H1 (cell line): ENCODE results near the gene COL5A2. TPM values are rescaled to one million over a fixed set of nuclear protein-coding genes. Genes with fewer than 3 reads are reported as not detected.

Experiments used
- CTCF ChIA-PET: fragments of 300-600 bp; sonication (Branson Sonifier 250); formaldehyde crosslinking; loops from one replicate; lab custom pipeline; 2021; ENCODE audit not compliant: partially characterized antibody; lab: Charles Lee
- POLR2A ChIA-PET: fragments of 300-600 bp; sonication (Branson Sonifier 250); formaldehyde crosslinking; loops from one replicate; lab custom pipeline; 2021; ENCODE audit warnings: inconsistent platforms; ENCODE audit not compliant: partially characterized antibody; lab: Charles Lee
- DNase-seq, 2 experiments: peaks; one replicate each; pipeline versions ENCODE4 v3.0.0 to v3.0.0-alpha.2; 2010 to 2022; ENCODE audit warnings: low spot score in 2 of 2, low read depth in 1 of 2, mixed read lengths in 1 of 2
- FAIRE-seq: peaks from 2 replicates; lab custom pipeline; 2011; peaks lifted over from hg19 to GRCh38; lab: Jason Lieb, UNC
- H2AFZ ChIP-seq: 2 replicates; pipeline ENCODE4 v1.8.1; 2012; ENCODE audit warnings: low read length, inconsistent platforms
- H2AK5ac ChIP-seq: 2 replicates; pipeline ENCODE4 v1.6.1; 2013; ENCODE audit warnings: low read depth, low read length
- H2BK120ac ChIP-seq: replicated peaks from 2 replicates; pipeline ENCODE3; 2013; ENCODE audit warnings: low read depth, low read length, inconsistent platforms
- H2BK12ac ChIP-seq: 2 replicates; pipeline ENCODE4 v1.6.1; 2013; ENCODE audit warnings: low read depth, low read length
- H2BK15ac ChIP-seq: 2 replicates; pipeline ENCODE4 v1.6.1; 2013; ENCODE audit warnings: low read length
- H2BK20ac ChIP-seq: 2 replicates; pipeline ENCODE4 v1.6.1; 2013; ENCODE audit warnings: low read length
- H2BK5ac ChIP-seq: 2 replicates; pipeline ENCODE4 v1.6.1; 2013; ENCODE audit warnings: low read depth, low read length
- H3K14ac ChIP-seq: 2 replicates; pipeline ENCODE4 v1.6.1; 2013; ENCODE audit warnings: inconsistent platforms; ENCODE audit not compliant: insufficient read length
- H3K18ac ChIP-seq: 2 replicates; pipeline ENCODE4 v1.6.1; 2013; ENCODE audit warnings: low read length; ENCODE audit errors: extremely low read depth
- H3K23ac ChIP-seq: 2 replicates; pipeline ENCODE4 v1.6.1; 2013; ENCODE audit warnings: inconsistent platforms; ENCODE audit not compliant: insufficient read length
- H3K23me2 ChIP-seq: 2 replicates; pipeline ENCODE4 v1.6.1; 2013; ENCODE audit warnings: low read depth, low read length
- H3K27ac ChIP-seq: 2 replicates; pipeline ENCODE4 v1.6.1; 2011; ENCODE audit warnings: low read depth, low read length, inconsistent platforms
- H3K27me3 ChIP-seq, 4 experiments: replicated peaks in 1 of 4; 1 replicate in 1 of 4; 2 replicates in 3 of 4; pipeline versions ENCODE4 v1.6.1 to v1.8.1; 2011 to 2013; ENCODE audit warnings: low read length in 3 of 4, mild to moderate bottlenecking in 3 of 4, inconsistent platforms in 2 of 4, mixed read lengths in 2 of 4, moderate library complexity in 1 of 4; ENCODE audit not compliant: control insufficient read depth in 3 of 4, insufficient read depth in 3 of 4; ENCODE audit errors: extremely low read depth in 1 of 4
- H3K36me3 ChIP-seq, 4 experiments: 2 replicates each; pipeline versions ENCODE4 v1.6.1 to v1.8.1; 2011 to 2013; ENCODE audit warnings: mild to moderate bottlenecking in 4 of 4, low read length in 3 of 4, moderate library complexity in 2 of 4, control low read depth in 1 of 4, inconsistent platforms in 1 of 4; ENCODE audit not compliant: insufficient read depth in 4 of 4, control insufficient read depth in 2 of 4
- H3K4ac ChIP-seq: replicated peaks from 2 replicates; pipeline ENCODE3; 2013; ENCODE audit warnings: low read length, low read depth, mixed read lengths, inconsistent platforms; ENCODE audit not compliant: insufficient read length
- H3K4me1 ChIP-seq, 4 experiments: replicated peaks in 1 of 4; 1 replicate in 1 of 4; 2 replicates in 3 of 4; pipeline versions ENCODE4 v1.6.1 to v1.8.1; 2011 to 2013; ENCODE audit warnings: low read length in 3 of 4, inconsistent platforms in 2 of 4, mixed read lengths in 1 of 4; ENCODE audit not compliant: insufficient read depth in 4 of 4, control insufficient read depth in 3 of 4
- H3K4me2 ChIP-seq, 2 experiments: 2 replicates each; pipeline versions ENCODE4 v1.6.1 to v1.8.1; 2011 to 2013; ENCODE audit warnings: low read depth in 2 of 2, low read length in 2 of 2, control low read depth in 1 of 2, inconsistent platforms in 1 of 2, mild to moderate bottlenecking in 1 of 2; ENCODE audit not compliant: insufficient read depth in 1 of 2
- H3K4me3 ChIP-seq, 4 experiments: fragments of 200-600, 300-600 bp in 1 of 4; sonication (generic), shearing (Covaris generic), sonication (Bioruptor Twin) in 1 of 4; 2 replicates each; pipeline versions ENCODE4 v1.5.1 to v1.8.1; 2011 to 2016; ENCODE audit warnings: low read length in 4 of 4, low read depth in 3 of 4, control low read depth in 2 of 4, inconsistent platforms in 2 of 4, mild to moderate bottlenecking in 2 of 4, mixed read lengths in 1 of 4, moderate library complexity in 1 of 4; ENCODE audit not compliant: insufficient read depth in 2 of 4; ENCODE audit errors: extremely low read depth in 1 of 4
- H3K56ac ChIP-seq: replicated peaks from 2 replicates; pipeline ENCODE3; 2013; ENCODE audit warnings: low read depth, mild to moderate bottlenecking, mixed read lengths, low read length, inconsistent platforms; ENCODE audit not compliant: insufficient read length
- H3K79me1 ChIP-seq: 2 replicates; pipeline ENCODE4 v1.6.1; 2013; ENCODE audit warnings: low read depth, low read length, control low read depth
- H3K79me2 ChIP-seq, 2 experiments: 2 replicates each; pipeline versions ENCODE4 v1.6.1 to v1.8.1; 2012 to 2013; ENCODE audit warnings: low read length in 2 of 2, mild to moderate bottlenecking in 2 of 2, inconsistent platforms in 1 of 2; ENCODE audit not compliant: insufficient read depth in 2 of 2, control insufficient read depth in 1 of 2
- H3K9ac ChIP-seq, 4 experiments: replicated peaks in 1 of 4; 1 replicate in 1 of 4; 2 replicates in 3 of 4; pipeline versions ENCODE4 v1.6.1 to v1.8.1; 2011 to 2013; ENCODE audit warnings: low read depth in 3 of 4, low read length in 3 of 4, control low read depth in 2 of 4, mild to moderate bottlenecking in 2 of 4, moderate library complexity in 2 of 4, inconsistent platforms in 1 of 4; ENCODE audit errors: extremely low read depth in 1 of 4
- H3K9me3 ChIP-seq, 2 experiments: 2 replicates each; pipeline versions ENCODE4 v1.6.1 to v1.8.1; 2012 to 2013; ENCODE audit warnings: mild to moderate bottlenecking in 2 of 2, moderate library complexity in 2 of 2, control low read depth in 1 of 2, inconsistent platforms in 1 of 2, low read depth in 1 of 2, low read length in 1 of 2, mixed read lengths in 1 of 2; ENCODE audit not compliant: insufficient read depth in 2 of 2
- H4K20me1 ChIP-seq, 2 experiments: replicated peaks in 1 of 2; 2 replicates each; pipeline versions ENCODE3 to v1.8.1; 2011 to 2013; ENCODE audit warnings: inconsistent platforms in 2 of 2, low read length in 2 of 2, mild to moderate bottlenecking in 1 of 2; ENCODE audit not compliant: insufficient read depth in 2 of 2, control insufficient read depth in 1 of 2
- H4K5ac ChIP-seq: 2 replicates; pipeline ENCODE4 v1.6.1; 2013; ENCODE audit warnings: low read length, low read depth, mixed read lengths, inconsistent platforms; ENCODE audit not compliant: insufficient read length
- H4K8ac ChIP-seq: 2 replicates; pipeline ENCODE4 v1.8.0; 2013; ENCODE audit warnings: mild to moderate bottlenecking, moderate library complexity, low read length, inconsistent platforms; ENCODE audit not compliant: insufficient read depth; ENCODE audit errors: extremely low read depth
- H4K91ac ChIP-seq: replicated peaks from 2 replicates; pipeline ENCODE3; 2013; ENCODE audit warnings: low read length, mixed read lengths, inconsistent platforms; ENCODE audit not compliant: insufficient read length
- ASH2L ChIP-seq: fragments of 200-600, 300-600 bp; sonication (generic); IDR thresholded peaks from one replicate; pipeline ENCODE4 v1.7.1; 2017; ENCODE audit warnings: low read length
- CHD2 ChIP-seq: IDR thresholded peaks from 2 replicates; pipeline ENCODE4 v1.6.1; 2012; ENCODE audit warnings: low read length, improper control_type of control experiment
- EGR1 ChIP-seq: IDR thresholded peaks from 2 replicates; pipeline ENCODE4 v1.6.1; 2011; ENCODE audit warnings: low read depth, low read length, borderline replicate concordance
- NANOG ChIP-seq: IDR thresholded peaks from 2 replicates; pipeline ENCODE4 v1.6.1; 2011; ENCODE audit warnings: low read length, low read depth, mild to moderate bottlenecking, inconsistent platforms; ENCODE audit not compliant: insufficient read depth, poor library complexity, severe bottlenecking
- SIX5 ChIP-seq: IDR thresholded peaks from 2 replicates; pipeline ENCODE4 v1.6.1; 2011; ENCODE audit warnings: mild to moderate bottlenecking, low read depth, low read length
- SP2 ChIP-seq: IDR thresholded peaks from 2 replicates; pipeline ENCODE4 v1.6.1; 2012; ENCODE audit warnings: mild to moderate bottlenecking, low read length, inconsistent platforms
- TBP ChIP-seq: IDR thresholded peaks from 2 replicates; pipeline ENCODE4 v1.6.1; 2011; ENCODE audit warnings: low read depth, low read length, improper control_type of control experiment
- WGBS, 2 experiments: shearing (Covaris generic) in 1 of 2; methylation state at CpG; one replicate each; pipeline versions ENCODE4 v1.1.6 to v1.1.7; 2013 to 2015; ENCODE audit warnings: low lambda C conversion rate in 2 of 2, mixed read lengths in 2 of 2, inconsistent platforms in 1 of 2, low coverage in 1 of 2, missing lambda C conversion rate in 1 of 2; ENCODE audit not compliant: insufficient replicate concordance in 2 of 2, insufficient coverage in 1 of 2, insufficient read length in 1 of 2; ENCODE audit errors: extremely low coverage in 1 of 2, missing lambda C conversion rate in 1 of 2; 5-methylcytosine and 5-hydroxymethylcytosine counted together
- polyA plus RNA-seq, 7 experiments: library from polyadenylated mRNA; depleted of rRNA in 3 of 7; stranded (reverse) in 5 of 7; unstranded in 2 of 7; fragments of >200 nt in 5 of 7; fragments of 200-250 nt in 2 of 7; gene quantifications; 1 replicate in 5 of 7; 2 replicates in 1 of 7; 4 replicates in 1 of 7; pipeline versions ENCODE4 v1.2.1 to v1.2.3, GENCODE V29; 2011 to 2013; ENCODE audit warnings: missing spikeins in 2 of 7, mixed read lengths in 2 of 7
- total RNA-seq: library from RNA; stranded (reverse); fragmentation: NEBNext Ultra II Directional; extraction: Animal tissue kit (Norgen Biotek cat#: 25700); gene quantifications from 2 replicates; pipeline ENCODE4 v1.2.1, GENCODE V29; 2021
- TF ChIP-seq, protein P1 (sequence below): IDR thresholded peaks from 2 replicates; pipeline ENCODE4 v1.6.1; 2012; ENCODE audit warnings: low read length, inconsistent platforms

Gene COL5A2
- total and polyA plus RNA-seq, 2 of the 8 experiments (the other 6 are each of a cell fraction or from before 2014, with no cell fraction given), result 4.7 to 24.2 TPM

DNA sequence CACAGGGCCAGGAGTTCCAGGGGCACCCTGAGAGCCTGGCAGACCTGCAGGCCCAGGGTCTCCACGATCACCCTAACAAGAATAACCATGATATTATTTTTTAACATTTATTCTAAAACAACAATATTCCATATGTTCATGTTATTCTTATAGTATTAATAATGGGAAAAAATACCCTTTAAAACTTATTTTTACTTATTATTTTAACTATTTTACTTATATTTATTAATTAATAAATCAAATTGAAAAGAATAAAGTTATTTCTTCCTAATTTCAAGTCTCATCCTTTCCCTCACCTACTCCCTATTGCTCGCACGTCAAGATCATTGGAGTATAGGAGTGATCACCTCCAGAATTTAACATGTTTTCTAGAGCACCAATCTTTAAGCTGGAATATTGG is 133.7 kb downstream of the COL5A2 start:
- H2BK15ac ChIP-seq, result no peak overlapping the region
- no peak overlapping the region for H3K4ac ChIP-seq
- POLR2A ChIA-PET, result no interaction called here
- TF ChIP-seq TBP, result no peak
- no peak for TF ChIP-seq SP2
- TF ChIP-seq, protein P1, sequence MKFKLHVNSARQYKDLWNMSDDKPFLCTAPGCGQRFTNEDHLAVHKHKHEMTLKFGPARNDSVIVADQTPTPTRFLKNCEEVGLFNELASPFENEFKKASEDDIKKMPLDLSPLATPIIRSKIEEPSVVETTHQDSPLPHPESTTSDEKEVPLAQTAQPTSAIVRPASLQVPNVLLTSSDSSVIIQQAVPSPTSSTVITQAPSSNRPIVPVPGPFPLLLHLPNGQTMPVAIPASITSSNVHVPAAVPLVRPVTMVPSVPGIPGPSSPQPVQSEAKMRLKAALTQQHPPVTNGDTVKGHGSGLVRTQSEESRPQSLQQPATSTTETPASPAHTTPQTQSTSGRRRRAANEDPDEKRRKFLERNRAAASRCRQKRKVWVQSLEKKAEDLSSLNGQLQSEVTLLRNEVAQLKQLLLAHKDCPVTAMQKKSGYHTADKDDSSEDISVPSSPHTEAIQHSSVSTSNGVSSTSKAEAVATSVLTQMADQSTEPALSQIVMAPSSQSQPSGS, result no peak
- TF ChIP-seq EGR1, result no peak
- TF ChIP-seq CHD2, result no peak
- no peak for TF ChIP-seq ASH2L
- no peak for TF ChIP-seq SIX5
- no peak for TF ChIP-seq NANOG
- H3K23ac ChIP-seq, result no peak overlapping the region
- H2BK12ac ChIP-seq, result no peak overlapping the region
- H4K8ac ChIP-seq, result no peak overlapping the region
- no peaks in the 10 kb centered on the region for H3K79me1 ChIP-seq
- H3K9me3 ChIP-seq, result no peaks in the 10 kb centered on the region
- no peak overlapping the region for H2AK5ac ChIP-seq
- no peak overlapping the region for H3K4me3 ChIP-seq
- H2BK20ac ChIP-seq, result no peak overlapping the region
- no peaks in the 10 kb centered on the region for H3K79me2 ChIP-seq
- H2BK120ac ChIP-seq, result no peak overlapping the region
- H3K27me3 ChIP-seq, result no peaks in the 10 kb centered on the region
- H3K9ac ChIP-seq, result no peak overlapping the region
- FAIRE-seq, result no peak
- no peaks in the 10 kb centered on the region for H3K23me2 ChIP-seq
- DNase-seq, result no peak
- H4K20me1 ChIP-seq, result no peaks in the 10 kb centered on the region
- no peak overlapping the region for H3K27ac ChIP-seq
- no peak overlapping the region for H3K56ac ChIP-seq
- CTCF ChIA-PET, result no interaction called here
- no peak overlapping the region for H3K4me2 ChIP-seq
- H2AFZ ChIP-seq, result no peak overlapping the region
- WGBS, 2 experiments, result 96% methylated on average over 3 of the region's 3 CpGs; no CpG with 5 or more reads in 1 of the 2 experiments
- peaks cover 0 to 3% (median 0%) of the 10 kb centered on the region in 4 experiments; a peak in 1 of 8 replicates for H3K36me3 ChIP-seq
- H3K4me1 ChIP-seq, result no peaks in the 10 kb centered on the region
- H3K18ac ChIP-seq, result no peak overlapping the region
- no peak overlapping the region for H2BK5ac ChIP-seq
- no peak overlapping the region for H3K14ac ChIP-seq
- no peak overlapping the region for H4K91ac ChIP-seq
- H4K5ac ChIP-seq, result no peak overlapping the region
